Activated CD4-positive, alpha-beta T cell treated with anti-CD3 and anti-CD28 coated beads, Interleukin-2, amount 50 U/mL, for 1 hour (primary cell): ENCODE data around the gene ZNF609.

Experiments used
- DNase-seq: peaks from one replicate; pipeline ENCODE4 v3.0.0-alpha.2; 2020

The ZNF609 gene

GRCh38 chr15:64548235-64548634 lies 87.9 kb downstream of the ZNF609 start:
- DNase-seq = no peak

- DNase-seq = no peak
These were observed 89.5 kb downstream of the ZNF609 start for GRCh38 chr15:64549860-64550259.

GRCh38 chr15:64552281-64552948 lies 92.0 kb downstream of the ZNF609 start:
- no peak for DNase-seq

- no peak for DNase-seq
These were observed 98.2 kb downstream of the ZNF609 start for GRCh38 chr15:64558460-64559179.

- DNase-seq = no peak
These were observed 98.9 kb downstream of the ZNF609 start for GRCh38 chr15:64559243-64559642.

GRCh38 chr15:64560501-64560900 lies 100.1 kb downstream of the ZNF609 start:
- DNase-seq = no peak

GRCh38 chr15:64560998-64561397 lies 100.6 kb downstream of the ZNF609 start:
- no peak for DNase-seq

- DNase-seq = no peak
These were observed 101.7 kb downstream of the ZNF609 start for GRCh38 chr15:64562003-64562640.

GRCh38 chr15:64566102-64566501 lies 105.7 kb downstream of the ZNF609 start:
- DNase-seq = no peak

GRCh38 chr15:64566629-64567427 lies 106.5 kb downstream of the ZNF609 start:
- DNase-seq = no peak

GRCh38 chr15:64568765-64569164 lies 108.4 kb downstream of the ZNF609 start:
- no peak for DNase-seq

GRCh38 chr15:64571857-64572291 lies 111.5 kb downstream of the ZNF609 start:
- DNase-seq = no peak

GRCh38 chr15:64572856-64573255 lies 112.5 kb downstream of the ZNF609 start:
- DNase-seq = no peak

GRCh38 chr15:64574301-64575017 lies 114.1 kb downstream of the ZNF609 start:
- no peak for DNase-seq

- DNase-seq = no peak
These were observed 120.5 kb downstream of the ZNF609 start for GRCh38 chr15:64580696-64581407.

GRCh38 chr15:64581408-64581761 lies 121.0 kb downstream of the ZNF609 start:
- no peak for DNase-seq

GRCh38 chr15:64582202-64582601 lies 121.8 kb downstream of the ZNF609 start:
- no peak for DNase-seq

- no peak for DNase-seq
These were observed 123.1 kb downstream of the ZNF609 start for GRCh38 chr15:64583519-64583918.

- no peak for DNase-seq
These were observed 123.6 kb downstream of the ZNF609 start for GRCh38 chr15:64583983-64584382.

GRCh38 chr15:64586259-64586870 lies 126.0 kb downstream of the ZNF609 start:
- no peak for DNase-seq

GRCh38 chr15:64586984-64587383 lies 126.6 kb downstream of the ZNF609 start:
- DNase-seq = no peak
